HG02852 (cell line): ENCODE measurements around the gene CCDC88B.

Experiments
- ATAC-seq: cut with Tn5 transposase; IDR thresholded peaks from one replicate; pipeline ENCODE4 v1.9.1; 2021; ENCODE audit warnings: mild to moderate bottlenecking, moderate library complexity; ENCODE audit not compliant: unreplicated experiment

CCDC88B gene

GRCh38 chr11:64382047-64382446, 42.0 kb downstream of the CCDC88B start:
- ATAC-seq = no peak

- ATAC-seq = no peak
These were observed 42.6 kb downstream of the CCDC88B start for GRCh38 chr11:64382586-64382985.

- ATAC-seq = no peak
These were observed 43.6 kb downstream of the CCDC88B start for GRCh38 chr11:64383580-64383979.

GRCh38 chr11:64384028-64384737, 44.2 kb downstream of the CCDC88B start:
- no peak for ATAC-seq

- no peak for ATAC-seq
These were observed 45.3 kb downstream of the CCDC88B start for GRCh38 chr11:64384981-64385944.

- ATAC-seq = no peak
These were observed 46.1 kb downstream of the CCDC88B start for GRCh38 chr11:64385945-64386704.

GRCh38 chr11:64387916-64388315, 47.9 kb downstream of the CCDC88B start:
- ATAC-seq = no peak

- no peak for ATAC-seq
These were observed 48.9 kb downstream of the CCDC88B start for GRCh38 chr11:64388894-64389293.

- no peak for ATAC-seq
These were observed 49.8 kb downstream of the CCDC88B start for GRCh38 chr11:64389851-64390250.

GRCh38 chr11:64390558-64390957, 50.6 kb downstream of the CCDC88B start:
- no peak for ATAC-seq

- ATAC-seq = no peak
These were observed 51.8 kb downstream of the CCDC88B start for GRCh38 chr11:64391839-64392238.

- no peak for ATAC-seq
These were observed 55.6 kb downstream of the CCDC88B start for GRCh38 chr11:64395545-64396078.

- no peak for ATAC-seq
These were observed 56.1 kb downstream of the CCDC88B start for GRCh38 chr11:64396079-64396591.

- no peak for ATAC-seq
These were observed 60.1 kb downstream of the CCDC88B start for GRCh38 chr11:64400102-64400501.

GRCh38 chr11:64400667-64401066, 60.7 kb downstream of the CCDC88B start:
- no peak for ATAC-seq

GRCh38 chr11:64401775-64402174, 61.8 kb downstream of the CCDC88B start:
- no peak for ATAC-seq

- ATAC-seq = no peak
These were observed 63.1 kb downstream of the CCDC88B start for GRCh38 chr11:64403106-64403505.

- ATAC-seq = no peak
These were observed 66.4 kb downstream of the CCDC88B start for GRCh38 chr11:64406221-64406946.
